ENCODE results near the gene FBXL20. TPM values are rescaled to one million over a fixed set of nuclear protein-coding genes. Genes with fewer than 3 reads are reported as not detected.

The FBXL20 gene
- total RNA-seq, 1 experiment from 2014 or later = 10.9 TPM

- DNase-seq (ENCODE audit: extremely low read depth, low read depth) = no peak
Measured at GRCh38 chr17:39208893-39209292, 192.5 kb downstream of the FBXL20 start.

- DNase-seq (ENCODE audit: extremely low read depth, low read depth) = no peak
Measured at GRCh38 chr17:39208136-39208535, 193.3 kb downstream of the FBXL20 start.

- DNase-seq (ENCODE audit: extremely low read depth, low read depth) = no peak
Measured at GRCh38 chr17:39205112-39205526, 196.3 kb downstream of the FBXL20 start.

- DNase-seq (ENCODE audit: extremely low read depth, low read depth) = no peak
Measured at GRCh38 chr17:39204245-39204644, 197.2 kb downstream of the FBXL20 start.

Other genes starting within 250 kb of the FBXL20 start
- gene PLXDC1, start 250.0 kb downstream of the FBXL20 start, total RNA-seq (2014; rRNA removed; shearing (Covaris generic)) = 0.10 TPM in 1 of 2 replicates, not detected in the other
- not detected in 2 replicates for gene ARL5C, start 235.5 kb downstream of the FBXL20 start, total RNA-seq (2014; rRNA removed; shearing (Covaris generic))
- 3.4 and 3.6 TPM in 2 replicates for gene CACNB1, start 204.0 kb downstream of the FBXL20 start, total RNA-seq (2014; rRNA removed; shearing (Covaris generic))
- 4,756 and 4,857 TPM in 2 replicates for gene RPL19, start 201.3 kb downstream of the FBXL20 start, total RNA-seq (2014; rRNA removed; shearing (Covaris generic))
- gene STAC2, start 175.7 kb downstream of the FBXL20 start, total RNA-seq (2014; rRNA removed; shearing (Covaris generic)) = not detected in 2 replicates
- gene MED1, start 49.6 kb upstream of the FBXL20 start, total RNA-seq (2014; rRNA removed; shearing (Covaris generic)) = 37.5 and 37.6 TPM in 2 replicates
- 35.4 and 42.4 TPM in 2 replicates for gene CDK12, start 59.9 kb upstream of the FBXL20 start, total RNA-seq (2014; rRNA removed; shearing (Covaris generic))
- gene NEUROD2, start 206.3 kb upstream of the FBXL20 start, total RNA-seq (2014; rRNA removed; shearing (Covaris generic)) = not detected in 2 replicates
- gene PPP1R1B, start 225.3 kb upstream of the FBXL20 start, total RNA-seq (2014; rRNA removed; shearing (Covaris generic)) = 0.05 TPM in 1 of 2 replicates, not detected in the other
- gene STARD3, start 235.5 kb upstream of the FBXL20 start, total RNA-seq (2014; rRNA removed; shearing (Covaris generic)) = 33.2 and 41.1 TPM in 2 replicates

Data from NCI-H460 (cell line).